ENCODE data around the gene ICA1.
"Not testable (repeated sequence)": the region's sequence is repeated elsewhere in the genome, so short reads cannot be mapped to it uniquely, and the experiment has no call there.

ICA1 gene

DNA sequence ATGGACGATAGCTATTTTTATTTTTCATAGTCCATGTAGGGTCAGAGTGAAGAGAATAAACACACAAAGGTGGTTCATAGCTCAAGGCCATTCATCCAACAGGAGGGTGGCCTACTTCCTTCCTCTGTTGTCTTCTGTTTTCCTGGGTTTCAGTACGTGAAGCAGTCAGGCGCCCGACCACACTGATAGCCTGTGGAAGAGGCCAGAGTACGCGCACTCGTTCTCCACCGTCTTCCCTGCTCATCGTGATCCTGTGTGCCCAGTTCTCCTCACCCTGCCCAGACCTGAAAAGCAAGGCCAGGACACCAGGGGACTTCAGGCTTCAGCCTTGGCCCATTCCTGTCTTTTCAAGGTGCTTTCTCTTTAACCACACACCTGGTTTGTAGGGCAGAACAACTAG, 158.7 kb downstream of the ICA1 start:
- no peak overlapping the region for H3K4me3 ChIP-seq (ENCODE audit: low read depth, low read length)
- no peak for DNase-seq (ENCODE audit: low read depth)
- in situ Hi-C loops (cut with HindIII; ENCODE audit: low sequenced_read_pairs) = no loop called here
- TF ChIP-seq, protein P1, sequence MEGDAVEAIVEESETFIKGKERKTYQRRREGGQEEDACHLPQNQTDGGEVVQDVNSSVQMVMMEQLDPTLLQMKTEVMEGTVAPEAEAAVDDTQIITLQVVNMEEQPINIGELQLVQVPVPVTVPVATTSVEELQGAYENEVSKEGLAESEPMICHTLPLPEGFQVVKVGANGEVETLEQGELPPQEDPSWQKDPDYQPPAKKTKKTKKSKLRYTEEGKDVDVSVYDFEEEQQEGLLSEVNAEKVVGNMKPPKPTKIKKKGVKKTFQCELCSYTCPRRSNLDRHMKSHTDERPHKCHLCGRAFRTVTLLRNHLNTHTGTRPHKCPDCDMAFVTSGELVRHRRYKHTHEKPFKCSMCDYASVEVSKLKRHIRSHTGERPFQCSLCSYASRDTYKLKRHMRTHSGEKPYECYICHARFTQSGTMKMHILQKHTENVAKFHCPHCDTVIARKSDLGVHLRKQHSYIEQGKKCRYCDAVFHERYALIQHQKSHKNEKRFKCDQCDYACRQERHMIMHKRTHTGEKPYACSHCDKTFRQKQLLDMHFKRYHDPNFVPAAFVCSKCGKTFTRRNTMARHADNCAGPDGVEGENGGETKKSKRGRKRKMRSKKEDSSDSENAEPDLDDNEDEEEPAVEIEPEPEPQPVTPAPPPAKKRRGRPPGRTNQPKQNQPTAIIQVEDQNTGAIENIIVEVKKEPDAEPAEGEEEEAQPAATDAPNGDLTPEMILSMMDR (IDR thresholded peaks at IDR 0.05; ENCODE audit: low read depth, low read length, missing control alignments) = no peak

DNA sequence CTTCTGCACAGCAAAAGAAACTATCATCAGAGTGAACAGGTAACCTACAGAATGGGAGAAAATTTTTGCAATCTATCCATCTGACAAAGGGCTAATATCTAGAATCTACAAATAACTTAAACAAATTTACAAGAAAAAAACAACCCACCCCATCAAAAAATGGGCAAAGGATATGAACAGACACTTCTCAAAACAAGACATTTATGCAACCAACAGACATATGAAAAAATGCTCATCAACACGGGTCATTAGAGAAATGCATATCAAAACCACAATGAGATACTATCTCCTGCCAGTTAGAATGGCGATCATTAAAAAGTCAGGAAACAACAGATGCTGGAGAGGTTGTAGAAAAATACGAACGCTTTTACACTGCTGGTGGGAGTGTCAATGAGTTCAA, 160.7 kb downstream of the ICA1 start:
- H3K4me3 ChIP-seq (ENCODE audit: low read depth, low read length); in situ Hi-C loops (cut with HindIII; ENCODE audit: low sequenced_read_pairs); DNase-seq (ENCODE audit: low read depth): not testable (repeated sequence)

DNA sequence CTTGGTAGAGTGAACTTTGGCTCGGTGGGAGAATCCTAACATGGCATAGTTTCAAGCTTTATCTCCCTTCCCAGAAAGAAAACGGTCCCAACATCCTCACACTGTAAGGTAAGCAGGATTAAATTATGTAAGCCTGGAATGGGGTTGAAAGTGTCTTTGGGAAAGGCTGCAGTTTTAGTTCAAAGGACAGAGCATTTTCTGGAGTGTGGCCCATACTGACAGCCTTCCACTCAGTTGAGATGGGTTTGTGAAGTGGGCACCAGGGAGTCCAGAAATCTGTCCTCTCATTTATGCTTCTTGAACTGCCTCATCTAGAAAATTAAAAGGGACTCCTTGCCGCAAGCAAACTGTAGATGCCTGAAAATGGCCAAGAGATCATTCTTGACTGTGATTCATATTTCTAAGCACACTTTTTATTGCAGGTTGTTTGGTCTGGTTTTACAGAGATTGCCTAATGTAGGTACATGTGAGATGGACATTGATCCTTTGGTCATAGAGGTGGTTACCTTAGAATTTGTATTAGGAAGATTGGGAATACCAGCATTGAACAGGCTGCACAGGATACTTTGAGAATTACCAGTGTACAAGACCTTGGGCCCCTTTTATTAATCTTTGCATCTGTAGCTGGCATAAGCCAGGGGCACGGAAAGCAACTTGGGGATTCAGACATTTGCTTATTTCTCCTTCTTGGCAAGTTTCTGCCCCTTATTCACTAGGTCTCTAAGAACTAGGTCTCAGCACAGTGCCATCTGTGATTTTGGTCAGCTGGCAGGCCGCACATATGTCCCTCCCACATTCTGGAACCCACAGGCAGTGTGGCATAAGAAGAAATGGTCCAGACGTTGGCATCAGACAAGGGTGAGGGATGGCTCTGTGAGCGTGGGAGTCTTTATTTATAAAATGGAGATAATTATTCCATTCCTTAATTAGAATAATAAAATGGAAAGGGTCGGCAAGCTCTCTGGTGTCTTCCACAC, 167.5 kb downstream of the ICA1 start:
- in situ Hi-C loops (cut with HindIII; ENCODE audit: low sequenced_read_pairs) = no loop called here
- TF ChIP-seq, protein P1 (IDR thresholded peaks at IDR 0.05; ENCODE audit: low read depth, low read length, missing control alignments) = no peak

DNA sequence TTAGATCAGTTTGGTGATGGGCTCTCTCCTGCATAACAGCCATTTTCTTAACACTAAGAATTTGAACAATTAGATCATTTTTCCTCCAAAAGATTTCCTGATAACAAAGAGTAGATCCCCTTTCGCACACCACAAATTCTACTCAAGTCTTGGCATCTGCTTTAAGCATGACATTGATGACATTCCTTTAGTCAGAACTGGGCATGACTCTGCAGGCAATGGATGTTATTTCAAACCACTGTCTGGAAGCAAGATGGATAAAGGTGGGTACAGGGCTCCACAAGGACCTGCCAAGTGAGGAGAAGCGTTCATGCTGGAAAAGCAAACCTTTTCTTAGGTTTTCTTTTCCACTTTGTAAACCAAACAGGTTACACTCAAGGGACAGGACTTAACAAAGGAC, 169.8 kb downstream of the ICA1 start:
- H3K4me3 ChIP-seq (ENCODE audit: low read depth, low read length) = no peak overlapping the region
- no peak for DNase-seq (ENCODE audit: low read depth)
- in situ Hi-C loops (cut with HindIII; ENCODE audit: low sequenced_read_pairs) = no loop called here
- TF ChIP-seq, protein P1 (IDR thresholded peaks at IDR 0.05; ENCODE audit: low read depth, low read length, missing control alignments) = no peak

More for the DNA sequence above, 167.5 kb downstream of the ICA1 start:
- no peak for DNase-seq (ENCODE audit: low read depth)
- H3K4me3 ChIP-seq (ENCODE audit: low read depth, low read length) = no peak overlapping the region

DNA sequence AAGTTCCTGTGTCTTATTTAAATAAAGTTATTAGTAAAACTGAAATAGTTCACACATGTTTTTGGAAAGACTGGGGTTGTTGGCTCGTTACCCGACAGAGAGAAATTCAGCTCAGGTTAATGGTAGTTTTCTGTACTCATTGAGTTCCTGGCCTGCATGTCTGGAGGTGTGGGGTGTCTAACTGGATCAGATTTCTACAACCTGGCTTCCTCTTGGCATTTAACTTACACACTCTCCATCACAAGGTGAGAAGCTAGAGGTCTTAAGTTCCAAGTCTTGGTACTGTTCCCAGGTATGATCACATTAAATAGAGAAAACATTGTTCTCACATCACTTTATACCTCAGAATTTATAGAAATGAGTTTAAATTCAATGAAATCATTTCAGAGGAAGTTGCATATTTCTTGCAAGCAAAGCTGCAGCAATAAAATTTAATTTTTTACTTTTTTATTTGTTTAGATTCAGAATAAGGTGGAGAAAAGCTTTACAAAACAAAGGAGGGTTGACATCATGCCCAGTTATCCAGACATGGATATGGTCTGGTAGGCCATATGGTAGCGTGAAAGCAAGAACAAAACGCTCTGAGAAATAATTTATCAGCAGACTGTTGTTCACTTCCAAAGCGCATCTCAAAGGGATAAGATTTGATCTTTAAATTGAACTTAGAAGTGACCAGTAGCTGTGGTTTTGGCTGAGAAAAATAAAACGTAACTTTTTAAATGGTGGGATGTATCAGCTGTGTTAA, 172.8 kb downstream of the ICA1 start:
- no peak overlapping the region for H3K4me3 ChIP-seq (ENCODE audit: low read depth, low read length)
- in situ Hi-C loops (cut with HindIII; ENCODE audit: low sequenced_read_pairs) = no loop called here
- DNase-seq (ENCODE audit: low read depth) = no peak
- TF ChIP-seq, protein P1 (IDR thresholded peaks at IDR 0.05; ENCODE audit: low read depth, low read length, missing control alignments) = no peak

DNA sequence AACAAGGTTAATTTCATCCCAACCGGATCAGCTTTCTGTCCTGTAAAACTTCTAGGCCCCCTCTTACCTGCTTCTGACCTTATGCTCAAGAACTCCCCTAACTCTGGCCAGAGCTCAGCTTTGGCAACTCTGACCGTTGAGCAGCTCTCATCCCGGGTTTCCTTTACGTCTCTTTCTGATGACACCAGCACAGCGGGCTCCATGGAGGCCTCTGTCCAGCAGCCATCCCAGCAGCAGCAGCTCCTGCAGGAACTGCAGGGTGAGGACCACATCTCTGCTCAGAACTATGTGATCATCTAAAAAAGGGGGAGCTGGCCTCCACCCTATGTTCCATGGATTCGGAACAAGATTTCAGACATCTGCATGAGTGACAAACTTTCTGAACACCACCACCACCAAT, 175.7 kb downstream of the ICA1 start:
- DNase-seq (ENCODE audit: low read depth) = no peak
- no peak overlapping the region for H3K4me3 ChIP-seq (ENCODE audit: low read depth, low read length)
- TF ChIP-seq, protein P1 (IDR thresholded peaks at IDR 0.05; ENCODE audit: low read depth, low read length, missing control alignments) = no peak
- in situ Hi-C loops (cut with HindIII; ENCODE audit: low sequenced_read_pairs) = no loop called here

DNA sequence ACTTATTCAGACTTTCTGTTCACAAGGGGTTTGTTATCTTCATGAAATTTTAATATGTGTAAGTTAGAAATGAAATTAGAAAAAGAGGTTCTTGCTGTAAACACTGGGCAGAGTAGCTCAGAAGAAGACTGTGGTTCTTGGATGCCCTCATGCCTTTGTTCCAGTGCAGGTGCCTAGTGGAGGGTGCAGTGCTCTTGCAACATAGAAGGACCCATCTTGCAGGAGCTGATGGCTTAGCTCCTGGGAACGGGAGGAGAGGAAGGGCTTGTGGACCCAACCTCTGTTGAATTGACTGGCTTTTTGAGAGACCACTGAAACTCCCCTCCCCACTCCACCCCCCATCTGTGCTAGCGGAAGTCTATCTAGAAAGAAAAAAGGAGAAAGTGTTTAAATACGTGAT, 176.5 kb downstream of the ICA1 start:
- H3K4me3 ChIP-seq (ENCODE audit: low read depth, low read length) = no peak overlapping the region
- DNase-seq (ENCODE audit: low read depth) = no peak
- TF ChIP-seq, protein P1 (IDR thresholded peaks at IDR 0.05; ENCODE audit: low read depth, low read length, missing control alignments) = no peak
- in situ Hi-C loops (cut with HindIII; ENCODE audit: low sequenced_read_pairs) = no loop called here
